Frontal cortex (tissue), 4 donors: ENCODE data around the gene NEUROD1. TPM values are rescaled to one million over a fixed set of nuclear protein-coding genes. Genes with fewer than 3 reads are reported as not detected.
"Not testable (repeated sequence)": the region's sequence is repeated elsewhere in the genome, so short reads cannot be mapped to it uniquely, and the experiment has no call there.

Experiments
- DNase-seq, 2 donors: peaks; one replicate each; pipeline ENCODE4 v3.0.0; 2012; ENCODE audit warnings: low spot score in 2 of 2
- FAIRE-seq: peaks from 2 replicates; lab custom pipeline; 2012; peaks lifted over from hg19 to GRCh38; lab: Jason Lieb, UNC
- total RNA-seq: library from RNA; depleted of rRNA; stranded (reverse); fragments of >200 nt; gene quantifications from one replicate; pipeline ENCODE4 v1.2.3, GENCODE V29; 2014
- donor health status: control.
- donor health status: control.
- donor health status: control.

The NEUROD1 gene
- total RNA-seq = 4.9 TPM

GRCh38 chr2:181680055-181680936 lies at the start of gene NEUROD1:
NEUROD1 (minus strand) TSS chr2:181680517; CDS start chr2:181678860, 1,657 bp downstream.
- FAIRE-seq = no peak
- peak; percentile 31 to 33 for DNase-seq

- DNase-seq (no peak), FAIRE-seq (no peak)
Measured at GRCh38 chr2:181725476-181725875, 45.2 kb upstream of the NEUROD1 start.

- FAIRE-seq (no peak), DNase-seq (no peak)
Measured at GRCh38 chr2:181724662-181725061, 44.3 kb upstream of the NEUROD1 start.

GRCh38 chr2:181723731-181724130 lies 43.4 kb upstream of the NEUROD1 start:
- no peak for DNase-seq
- FAIRE-seq = no peak

- DNase-seq (peak; percentile 8 to 31), FAIRE-seq (peak; percentile 84)
Measured at GRCh38 chr2:181715033-181715630, 34.8 kb upstream of the NEUROD1 start.

DNA sequence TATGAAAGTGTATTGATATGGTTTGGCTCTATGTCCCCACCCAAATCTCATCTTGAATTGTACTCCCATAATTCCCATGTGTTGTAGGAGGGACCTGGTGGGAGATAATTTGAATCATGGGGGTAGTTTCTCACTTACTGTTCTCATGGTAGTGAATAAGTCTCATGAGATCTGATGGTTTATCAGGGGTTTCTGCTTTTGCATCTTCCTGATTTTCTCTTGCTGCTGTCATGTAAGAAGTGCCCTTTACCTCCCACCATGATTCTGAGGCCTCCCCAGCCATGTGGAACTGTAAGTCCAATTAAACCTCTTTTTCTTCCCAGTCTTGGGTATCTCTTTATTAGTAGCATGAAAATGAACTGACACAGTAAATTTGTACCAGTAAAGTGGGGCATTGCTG lies 30.7 kb upstream of the NEUROD1 start:
- FAIRE-seq = not testable (repeated sequence)

GRCh38 chr2:181702519-181702918 lies 22.2 kb upstream of the NEUROD1 start:
- FAIRE-seq = not testable (repeated sequence)

More for the DNA sequence above, 30.7 kb upstream of the NEUROD1 start:
- DNase-seq = not testable (repeated sequence)

GRCh38 chr2:181698223-181698622 lies 17.9 kb upstream of the NEUROD1 start:
- FAIRE-seq = no peak
- no peak for DNase-seq

More at GRCh38 chr2:181702519-181702918, 22.2 kb upstream of the NEUROD1 start:
- DNase-seq = not testable (repeated sequence)

DNA sequence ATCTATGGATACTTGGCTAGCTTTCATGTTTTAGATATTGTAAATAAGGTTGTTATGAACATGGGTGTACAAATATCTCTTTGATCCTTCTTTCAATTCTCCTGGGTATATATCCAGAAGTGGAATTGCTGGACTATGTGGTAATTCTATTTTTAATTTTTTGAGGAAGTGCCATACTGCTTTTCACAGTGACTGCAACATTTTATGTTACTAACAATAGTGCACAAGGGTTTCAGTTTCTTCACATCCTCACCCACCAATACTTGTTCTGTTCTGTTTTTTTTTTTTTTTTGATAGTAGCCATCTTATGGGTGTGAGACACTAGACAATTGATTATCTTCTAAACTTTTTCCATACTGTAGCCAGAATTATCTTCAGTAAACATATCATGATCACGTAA lies 17.3 kb upstream of the NEUROD1 start:
- FAIRE-seq (no peak), DNase-seq (no peak)

DNA sequence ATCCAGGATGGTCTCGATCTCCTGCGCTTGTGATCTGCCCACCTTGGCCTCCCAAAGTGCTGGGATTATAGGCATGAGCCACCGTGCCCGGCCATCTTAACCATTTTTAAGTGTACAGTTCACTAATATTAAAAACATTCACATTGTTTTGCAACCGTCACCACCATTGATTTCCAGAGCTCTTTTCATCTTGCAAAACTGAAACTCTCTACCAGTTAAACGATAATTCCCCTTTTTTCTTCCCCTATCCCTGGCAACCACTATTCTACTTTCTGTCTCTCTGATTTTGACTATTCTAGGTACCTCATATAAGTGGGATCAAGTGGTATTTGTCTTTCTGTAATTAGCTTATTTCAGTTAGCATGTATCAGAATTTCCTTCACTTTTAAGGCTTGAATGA lies 16.8 kb upstream of the NEUROD1 start:
- no peak for FAIRE-seq

GRCh38 chr2:181694271-181694670 lies 14.0 kb upstream of the NEUROD1 start:
- no peak for DNase-seq

More for the DNA sequence above, 16.8 kb upstream of the NEUROD1 start:
- DNase-seq = no peak

GRCh38 chr2:181690860-181691259 lies 10.5 kb upstream of the NEUROD1 start:
- DNase-seq (no peak), FAIRE-seq (no peak)

More at GRCh38 chr2:181694271-181694670, 14.0 kb upstream of the NEUROD1 start:
- FAIRE-seq = no peak

GRCh38 chr2:181686576-181687185 lies 6.4 kb upstream of the NEUROD1 start:
- FAIRE-seq (no peak), DNase-seq (no peak)

GRCh38 chr2:181685150-181685688 lies 4.9 kb upstream of the NEUROD1 start:
- DNase-seq (no peak), FAIRE-seq (no peak)

GRCh38 chr2:181684454-181685149 lies 4.3 kb upstream of the NEUROD1 start:
- FAIRE-seq = no peak
- DNase-seq = peak in 1 of 2 donors; percentile 7

- DNase-seq (peak; percentile 44 to 53), FAIRE-seq (no peak)
Measured at GRCh38 chr2:181683518-181684453, 3.5 kb upstream of the NEUROD1 start.

GRCh38 chr2:181682795-181683517 lies 2.6 kb upstream of the NEUROD1 start:
- DNase-seq (peak in 1 of 2 donors; percentile 19), FAIRE-seq (no peak)
